PC-9 (cell line): Measurements from ENCODE around the gene CRIP2. TPM values are rescaled to one million over a fixed set of nuclear protein-coding genes. Genes with fewer than 3 reads are reported as not detected.

ENCODE experiments used
- BruUV-seq: library from RNA; stranded (reverse); fragments of 400-500 nt; replicated peaks from 2 replicates; lab custom pipeline; 2021; lab: Mats Ljungman, UMichigan
- CTCF ChIA-PET: fragments of 300-600 bp; sonication (Branson Sonifier 250); formaldehyde crosslinking; loops from one replicate; lab custom pipeline; 2022; ENCODE audit warnings: antibody characterized with exemption; lab: Charles Lee
- POLR2A ChIA-PET: fragments of 300-600 bp; sonication (Branson Sonifier 250); formaldehyde crosslinking; loops from one replicate; lab custom pipeline; 2022; ENCODE audit warnings: antibody characterized with exemption; ENCODE audit not compliant: unreplicated experiment; lab: Charles Lee
- DNase-seq, 2 experiments: peaks; one replicate each; pipeline versions ENCODE4 v3.0.0 to v3.0.0-alpha.2; 2015 to 2022; ENCODE audit warnings: mixed read lengths in 1 of 2
- H2AFZ ChIP-seq: fragments of 200-600 bp; sonication (generic); 2 replicates; pipeline ENCODE4 v1.8.1; 2017; ENCODE audit warnings: antibody characterized with exemption
- H3F3A ChIP-seq: fragments of 200-600 bp; sonication (generic); 2 replicates; pipeline ENCODE4 v1.8.1; 2017; ENCODE audit warnings: antibody characterized with exemption, mild to moderate bottlenecking, low read depth; ENCODE audit not compliant: insufficient read depth
- H3K27ac ChIP-seq: fragments of 200-600 bp; sonication (generic); 2 replicates; pipeline ENCODE4 v1.6.1; 2016; ENCODE audit warnings: mixed run types
- H3K27me3 ChIP-seq: fragments of 200-600 bp; sonication (generic); 2 replicates; pipeline ENCODE4 v1.6.1; 2016; ENCODE audit warnings: low read depth, mixed run types; ENCODE audit not compliant: insufficient read depth
- H3K36me3 ChIP-seq: fragments of 200-600 bp; sonication (generic); 2 replicates; pipeline ENCODE4 v1.6.1; 2016; ENCODE audit warnings: low read depth, mixed run types
- H3K4me1 ChIP-seq: fragments of 200-600 bp; sonication (generic); replicated peaks from 2 replicates; pipeline ENCODE4 v1.6.1; 2016; ENCODE audit warnings: mixed run types; ENCODE audit not compliant: insufficient read depth
- H3K4me2 ChIP-seq: fragments of 200-600 bp; sonication (generic); 2 replicates; pipeline ENCODE4 v1.6.1; 2017; ENCODE audit warnings: mixed run types
- H3K4me3 ChIP-seq: fragments of 200-600 bp; sonication (generic); 2 replicates; pipeline ENCODE4 v1.6.1; 2016; ENCODE audit warnings: mixed run types
- H3K79me2 ChIP-seq: fragments of 200-600 bp; sonication (generic); 2 replicates; pipeline ENCODE4 v1.6.1; 2017; ENCODE audit warnings: low read depth, mixed run types
- H3K9me2 ChIP-seq: fragments of 200-600 bp; sonication (generic); 2 replicates; pipeline ENCODE4 v1.8.1; 2017; ENCODE audit warnings: mild to moderate bottlenecking; ENCODE audit not compliant: insufficient read depth
- H3K9me3 ChIP-seq: fragments of 200-600 bp; sonication (generic); 2 replicates; pipeline ENCODE4 v1.8.1; 2016; ENCODE audit warnings: low read depth; ENCODE audit not compliant: insufficient read depth
- H4K20me1 ChIP-seq: fragments of 200-600 bp; sonication (generic); 2 replicates; pipeline ENCODE4 v1.8.1; 2017; ENCODE audit not compliant: insufficient read depth
- CTCF ChIP-seq: fragments of 200-600 bp; sonication (generic); conservative IDR thresholded peaks from 2 replicates; pipeline ENCODE4 v1.6.1; 2017; ENCODE audit warnings: mixed run types, antibody characterized with exemption, mild to moderate bottlenecking, moderate library complexity
- EZH2 ChIP-seq: fragments of 200-600 bp; sonication (generic); IDR thresholded peaks from 2 replicates; pipeline ENCODE4 v1.8.0; 2017; ENCODE audit warnings: antibody characterized with exemption, low read depth
- intact Hi-C: fragments of 100-400 bp; cut with micrococcal nuclease; formaldehyde crosslinking; loops from one replicate; pipeline ENCODE4 v1.10.0; 2022; ENCODE audit not compliant: unreplicated experiment
- total RNA-seq: library from RNA; stranded (reverse); gene quantifications from 2 replicates; pipeline ENCODE4 v1.2.3, GENCODE V29; 2021

The CRIP2 gene
- total RNA-seq, 1 experiment from 2014 or later: 50.2 TPM

GRCh38 chr14:105500036-105500725 lies 25.6 kb downstream of the CRIP2 start:
- H3K79me2 ChIP-seq: no peaks in the 10 kb centered on the region
- no TSS peak for BruUV-seq
- H3F3A ChIP-seq: 0 out of 2 replicates have a peak, but pooled peaks cover 3% of the 10 kb centered on the region
- no peak overlapping the region for H3K4me3 ChIP-seq
- ChIA-PET CTCF (no interaction called here), POLR2A (no interaction called here)
- intact Hi-C loops: no loop called here
- no peaks in the 10 kb centered on the region for H4K20me1 ChIP-seq
- H3K36me3 ChIP-seq: no peaks in the 10 kb centered on the region
- H3K4me1 ChIP-seq: no peaks in the 10 kb centered on the region
- no peaks in the 10 kb centered on the region for H3K9me2 ChIP-seq
- DNase-seq: no peak
- TF ChIP-seq EZH2 (no peak), CTCF (no peak)
- no peak overlapping the region for H3K4me2 ChIP-seq
- no peak overlapping the region for H2AFZ ChIP-seq
- no peak overlapping the region for H3K27ac ChIP-seq
- H3K27me3 ChIP-seq: no peaks in the 10 kb centered on the region
- no peaks in the 10 kb centered on the region for H3K9me3 ChIP-seq

GRCh38 chr14:105500726-105501101 lies 26.1 kb downstream of the CRIP2 start:
- POLR2A ChIA-PET: no interaction called here
- no peak for DNase-seq
- Histone ChIP-seq H3K36me3 (no peaks in the 10 kb centered on the region), H2AFZ (no peak overlapping the region), H3K4me1 (no peaks in the 10 kb centered on the region), H3F3A (0 out of 2 replicates have a peak, but pooled peaks cover 3% of the 10 kb centered on the region), H3K4me3 (no peak overlapping the region), H3K9me3 (no peaks in the 10 kb centered on the region), H3K27ac (no peak overlapping the region), H3K4me2 (no peak overlapping the region), H3K27me3 (no peaks in the 10 kb centered on the region), H3K9me2 (no peaks in the 10 kb centered on the region), H4K20me1 (no peaks in the 10 kb centered on the region), H3K79me2 (no peaks in the 10 kb centered on the region)
- TF ChIP-seq EZH2 (no peak), CTCF (no peak)
- BruUV-seq: TSS peak; percentile 6
- CTCF ChIA-PET: no interaction called here
- intact Hi-C loops: no loop called here

- Histone ChIP-seq H3K4me2 (no peak overlapping the region), H3K9me2 (no peaks in the 10 kb centered on the region), H3F3A (0 out of 2 replicates have a peak, but pooled peaks cover 3% of the 10 kb centered on the region), H3K9me3 (no peaks in the 10 kb centered on the region), H3K4me1 (no peaks in the 10 kb centered on the region), H3K79me2 (no peaks in the 10 kb centered on the region), H3K27ac (no peak overlapping the region), H4K20me1 (no peaks in the 10 kb centered on the region), H2AFZ (no peak overlapping the region), H3K27me3 (0 out of 2 replicates have a peak, but pooled peaks cover 9% of the 10 kb centered on the region), H3K4me3 (no peak overlapping the region), H3K36me3 (no peaks in the 10 kb centered on the region)
- TF ChIP-seq CTCF: no peak
- TF ChIP-seq EZH2: no peak
- peak in 1 of 2 experiments; percentile 17 for DNase-seq
- CTCF ChIA-PET: no interaction called here
- intact Hi-C loops: no loop called here
- BruUV-seq: no TSS peak
- POLR2A ChIA-PET: no interaction called here
These were observed 27.1 kb downstream of the CRIP2 start for GRCh38 chr14:105501504-105502291.
